HG03280 (cell line): Measurements from ENCODE around the gene EFCAB9.

ENCODE experiments used
- ATAC-seq: cut with Tn5 transposase; IDR thresholded peaks from one replicate; pipeline ENCODE4 v1.9.1; 2021; ENCODE audit warnings: mild to moderate bottlenecking, moderate library complexity; ENCODE audit not compliant: unreplicated experiment

Gene EFCAB9

DNA sequence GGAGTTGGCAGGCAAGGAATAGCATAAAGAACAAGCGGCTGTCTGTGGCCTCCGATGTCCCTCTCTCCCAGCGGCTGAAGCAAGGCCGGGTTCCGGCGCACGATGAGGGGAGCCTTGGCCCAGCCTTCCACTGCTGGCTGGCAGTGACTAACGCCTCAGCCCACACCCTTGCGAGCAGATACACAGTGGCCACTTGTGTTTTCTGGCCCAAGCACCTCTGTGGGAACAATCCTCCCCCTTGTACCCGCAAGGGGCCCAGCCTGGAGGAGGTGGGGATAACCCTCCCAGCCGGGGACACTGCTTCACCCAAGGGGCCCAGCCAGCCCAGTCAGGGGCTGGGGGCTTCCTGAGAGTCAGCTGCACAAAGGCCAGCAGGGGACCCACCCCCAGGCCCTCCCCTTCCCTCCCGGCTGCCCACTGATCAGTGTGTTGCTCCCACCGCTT is 29.2 kb upstream of the EFCAB9 start:
- ATAC-seq: no peak

DNA sequence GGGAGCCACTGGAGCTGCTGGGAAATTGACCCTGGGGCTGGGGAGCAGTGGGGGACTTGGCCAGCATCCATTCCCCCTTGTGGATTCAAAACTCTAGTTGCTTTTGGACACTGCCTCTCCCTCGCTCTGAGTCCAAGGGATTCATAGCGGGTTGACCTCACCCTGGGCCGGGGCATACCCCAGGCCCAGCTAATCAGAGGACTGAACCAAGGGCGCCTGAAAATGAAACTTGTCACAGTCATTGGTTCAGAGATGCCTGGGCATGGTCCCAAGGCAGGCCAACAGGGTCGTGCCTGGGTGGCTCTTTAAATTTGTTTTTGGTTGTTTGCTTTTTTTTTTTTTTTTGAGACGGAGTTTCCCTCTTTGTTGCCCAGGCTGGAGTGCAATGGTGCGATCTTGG is 28.5 kb upstream of the EFCAB9 start:
- no peak for ATAC-seq

DNA sequence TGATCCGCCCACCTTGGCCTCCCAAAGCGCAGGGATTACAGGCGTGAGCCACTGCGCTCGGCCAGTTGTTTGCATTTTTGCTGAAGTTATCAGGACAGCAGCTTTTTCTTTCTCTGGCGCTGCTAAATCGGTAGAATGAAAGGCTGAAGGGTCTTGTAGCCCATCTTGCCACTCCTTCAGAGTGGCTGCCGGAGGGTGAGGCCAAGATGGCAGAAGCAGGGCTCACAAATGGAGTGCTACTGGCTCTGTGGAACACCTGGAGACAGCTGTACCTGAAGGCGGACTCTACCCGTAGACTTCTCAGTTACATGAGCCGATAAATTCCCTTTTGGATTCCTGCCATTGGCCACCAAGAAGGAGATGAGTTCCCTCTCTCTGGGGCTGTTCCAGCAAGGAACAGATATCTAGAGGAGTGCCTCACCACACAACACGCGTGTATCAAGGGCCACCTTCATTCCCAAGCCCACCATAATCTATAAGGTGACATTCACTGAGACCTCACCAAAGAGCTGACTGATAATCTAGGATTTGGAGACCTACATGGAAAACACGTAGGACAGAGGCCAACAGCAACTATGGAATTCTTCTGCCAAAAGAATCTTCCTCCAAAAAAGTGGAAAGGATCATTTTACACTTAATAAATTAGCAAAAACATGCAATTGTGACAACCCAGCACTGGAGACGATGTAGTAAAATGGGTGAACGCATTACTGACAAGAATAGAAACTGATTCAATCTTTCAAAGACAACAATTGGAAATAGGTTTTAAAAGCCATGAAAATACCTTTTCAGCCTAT is 27.7 kb upstream of the EFCAB9 start:
- no peak for ATAC-seq

DNA sequence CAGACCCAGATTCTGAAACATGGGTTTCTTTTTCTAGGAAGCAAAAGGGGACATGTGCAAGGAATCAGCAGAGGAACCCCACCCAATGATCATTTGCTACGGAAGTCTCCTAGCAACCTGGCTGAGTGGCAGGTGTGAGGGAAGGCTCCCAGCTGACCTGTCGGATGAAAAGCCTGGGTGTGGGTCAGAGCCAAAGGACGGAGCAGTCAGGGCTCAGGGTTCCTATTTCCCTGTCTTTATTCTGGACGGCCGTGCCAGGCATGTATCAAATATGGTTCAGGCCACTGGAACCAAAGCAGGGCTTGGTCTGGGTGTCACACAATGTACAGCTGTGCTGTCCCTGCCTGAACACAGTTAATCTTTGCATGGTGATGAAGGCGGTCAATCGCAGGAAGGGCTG is 26.1 kb upstream of the EFCAB9 start:
- ATAC-seq: no peak

DNA sequence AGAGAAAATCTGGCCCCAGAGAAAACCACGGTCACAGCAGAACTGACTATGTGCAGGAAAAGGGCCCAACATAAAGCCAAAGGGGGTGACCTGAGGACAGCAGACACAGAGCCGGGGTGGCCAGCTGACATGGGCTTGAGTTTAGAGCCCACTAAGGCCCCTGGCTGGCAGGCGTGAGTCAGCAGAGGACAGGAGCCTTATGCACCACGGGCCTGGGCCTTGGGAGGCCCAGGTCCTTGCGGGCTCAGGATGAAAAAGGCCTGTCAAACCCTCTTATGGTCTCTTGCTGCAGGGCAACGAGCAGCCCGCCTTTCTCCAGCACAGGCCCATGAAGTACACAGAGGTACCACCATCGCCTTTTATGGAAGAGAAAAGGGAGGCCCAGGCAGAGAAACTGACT is 25.7 kb upstream of the EFCAB9 start:
- ATAC-seq: no peak

DNA sequence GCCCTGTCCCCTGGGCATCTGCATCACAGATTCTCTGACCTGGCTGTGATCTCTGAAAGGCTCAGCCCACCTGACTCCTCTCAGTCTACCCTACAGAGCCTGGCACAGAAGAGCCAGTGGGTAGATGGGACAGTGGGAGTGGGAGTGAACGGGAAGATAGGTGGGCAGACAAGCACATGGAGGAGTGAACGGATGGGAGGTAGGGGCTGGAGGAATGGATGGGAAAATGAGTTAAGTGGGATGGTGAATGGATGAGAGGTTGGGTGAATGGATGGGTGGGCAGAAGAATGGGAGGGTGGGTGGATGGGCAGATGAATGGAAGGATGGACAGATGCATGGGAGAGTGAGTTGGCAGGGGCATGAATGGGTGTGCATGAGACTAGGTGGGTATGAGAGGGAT is 24.8 kb upstream of the EFCAB9 start:
- ATAC-seq: no peak

DNA sequence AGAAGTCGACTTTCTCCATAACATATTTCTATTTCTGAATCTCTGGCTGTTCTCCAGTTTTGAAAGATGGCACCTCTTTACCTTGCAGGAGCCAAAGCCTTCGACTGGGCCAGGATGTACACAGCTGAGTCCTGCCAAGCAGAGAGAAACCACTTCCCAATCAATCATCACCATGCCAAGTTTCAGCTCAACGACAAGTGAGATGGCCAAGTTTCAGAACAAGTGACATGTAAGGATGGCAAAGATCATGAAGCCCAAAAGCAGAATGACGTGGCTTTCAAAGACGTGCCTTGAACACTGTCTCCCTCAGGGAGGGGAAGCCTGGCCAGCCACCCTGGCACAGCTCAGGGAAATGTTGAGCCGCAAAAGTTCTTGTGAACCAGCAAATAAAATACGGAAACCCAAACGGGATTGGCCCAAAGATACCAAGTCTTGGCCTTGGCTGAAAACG is 23.7 kb upstream of the EFCAB9 start:
- no peak for ATAC-seq

DNA sequence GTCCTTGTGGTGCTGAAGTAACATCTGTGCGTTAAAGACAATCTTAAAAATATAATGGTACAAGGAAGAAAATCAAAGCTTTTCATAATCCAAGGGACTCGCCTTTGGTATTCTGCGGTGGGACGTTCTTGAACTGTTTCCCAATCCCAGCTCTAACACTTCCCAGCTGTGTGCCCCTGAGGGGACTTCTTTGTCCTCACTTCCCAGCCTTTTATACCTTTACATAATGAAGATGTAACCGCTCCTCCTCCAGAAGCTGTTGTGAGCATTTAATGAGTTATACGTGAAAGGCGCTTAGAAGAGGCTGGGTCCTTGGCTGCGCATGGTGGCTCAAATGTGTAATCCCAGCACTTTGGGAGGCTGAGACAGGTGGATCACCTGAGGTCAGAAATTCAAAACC is 22.9 kb upstream of the EFCAB9 start:
- ATAC-seq: no peak

DNA sequence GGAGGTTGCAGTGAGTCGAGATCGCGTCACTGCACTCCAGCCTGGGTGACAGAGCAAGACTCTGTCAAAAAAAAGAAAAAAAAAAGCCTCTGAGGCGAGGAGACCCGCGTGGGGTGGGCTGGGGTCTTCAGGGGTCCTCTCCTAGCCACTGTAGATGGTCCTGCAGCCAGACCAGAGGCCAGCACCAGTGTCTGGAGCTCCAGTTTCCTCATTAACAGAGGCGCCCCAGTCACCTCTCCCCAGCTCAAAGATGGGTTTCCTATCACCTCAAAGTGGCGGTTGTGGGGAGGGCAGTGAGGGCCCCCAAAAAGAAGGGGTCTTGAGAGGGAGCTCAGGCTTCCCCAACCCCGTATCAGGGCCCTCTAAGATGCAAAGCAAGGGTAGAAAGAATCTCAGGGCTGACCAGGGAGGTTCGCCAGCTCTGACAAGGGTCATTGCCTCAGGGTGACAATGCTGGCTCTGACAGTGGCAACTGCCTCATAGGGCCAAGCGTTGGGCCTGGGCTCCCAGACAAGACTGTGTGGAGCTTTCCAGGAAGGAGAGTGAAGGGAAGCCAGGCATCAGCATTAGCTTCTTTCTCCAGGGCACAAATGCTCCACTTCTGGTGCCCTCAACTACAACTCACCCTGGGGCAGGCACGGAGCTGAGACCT is 20.9 kb upstream of the EFCAB9 start:
- no peak for ATAC-seq

DNA sequence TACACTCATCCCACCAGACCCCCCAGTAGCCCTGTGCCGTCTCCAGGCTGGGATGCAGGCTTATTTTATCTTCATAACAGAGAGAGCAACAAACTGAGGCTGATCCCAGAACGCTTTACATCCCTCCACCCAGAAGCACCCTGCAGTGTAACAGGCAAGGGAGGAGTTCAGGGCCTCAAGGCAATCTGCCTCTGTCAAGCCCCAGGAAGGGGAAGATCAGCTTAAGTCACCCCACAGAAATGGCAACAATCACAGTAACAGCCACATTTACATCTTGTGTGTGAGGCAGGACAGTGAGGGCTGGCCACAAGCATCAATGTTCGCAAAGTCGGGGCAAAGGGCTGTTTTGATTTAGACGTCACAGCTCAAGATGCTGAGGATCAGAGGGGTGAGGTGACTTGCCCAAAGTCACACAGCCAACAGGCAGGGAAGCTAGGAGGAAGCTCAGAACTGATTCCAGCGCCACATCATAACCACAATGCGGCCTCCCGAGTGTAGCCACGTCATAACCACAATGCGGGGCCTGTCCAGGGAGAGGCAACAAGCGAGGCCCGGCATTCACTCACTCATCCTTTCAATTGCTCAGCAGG is 20.3 kb upstream of the EFCAB9 start:
- ATAC-seq: no peak

DNA sequence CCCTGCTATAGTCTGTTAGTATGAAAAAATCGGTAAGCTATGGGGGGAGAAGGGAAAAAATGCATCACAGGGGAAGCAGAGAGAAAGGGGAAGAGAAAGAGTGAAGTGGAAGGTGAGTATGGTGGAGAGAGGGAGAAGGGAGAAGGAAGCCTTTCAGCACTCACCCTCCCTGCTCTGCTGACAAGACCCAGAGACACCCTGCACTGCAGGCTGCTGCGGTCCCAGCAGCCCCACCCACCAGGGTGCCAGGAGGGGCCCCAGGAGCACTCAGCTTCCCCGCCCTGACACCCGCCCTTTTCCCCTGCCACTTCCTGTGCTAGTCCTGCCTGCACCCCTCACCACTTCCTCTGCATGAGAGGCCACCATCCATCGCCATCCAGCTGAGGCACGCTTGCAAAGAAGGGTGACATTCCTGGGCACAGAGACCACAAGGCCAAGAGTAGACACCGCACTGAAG is 18.7 kb upstream of the EFCAB9 start:
- peak; percentile 47 for ATAC-seq

DNA sequence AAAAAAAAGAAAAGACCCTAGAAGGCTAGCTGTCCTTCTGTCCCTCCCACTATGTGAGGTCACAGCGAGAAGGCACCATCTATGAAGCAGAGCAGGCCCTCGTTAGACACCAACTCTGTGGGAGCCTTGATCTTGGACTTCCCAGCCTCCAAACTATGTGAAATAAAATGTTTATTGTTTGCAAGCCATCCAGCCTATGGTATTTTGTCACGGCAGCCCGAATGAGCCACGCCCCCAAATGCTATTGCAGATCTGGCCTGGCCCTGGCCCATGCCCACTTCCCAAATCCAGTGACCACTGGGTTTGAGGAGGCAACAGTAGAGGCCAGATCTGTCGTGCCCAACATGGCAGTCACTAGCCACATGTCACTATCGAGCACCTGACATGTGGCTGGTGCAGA is 16.8 kb upstream of the EFCAB9 start:
- no peak for ATAC-seq

DNA sequence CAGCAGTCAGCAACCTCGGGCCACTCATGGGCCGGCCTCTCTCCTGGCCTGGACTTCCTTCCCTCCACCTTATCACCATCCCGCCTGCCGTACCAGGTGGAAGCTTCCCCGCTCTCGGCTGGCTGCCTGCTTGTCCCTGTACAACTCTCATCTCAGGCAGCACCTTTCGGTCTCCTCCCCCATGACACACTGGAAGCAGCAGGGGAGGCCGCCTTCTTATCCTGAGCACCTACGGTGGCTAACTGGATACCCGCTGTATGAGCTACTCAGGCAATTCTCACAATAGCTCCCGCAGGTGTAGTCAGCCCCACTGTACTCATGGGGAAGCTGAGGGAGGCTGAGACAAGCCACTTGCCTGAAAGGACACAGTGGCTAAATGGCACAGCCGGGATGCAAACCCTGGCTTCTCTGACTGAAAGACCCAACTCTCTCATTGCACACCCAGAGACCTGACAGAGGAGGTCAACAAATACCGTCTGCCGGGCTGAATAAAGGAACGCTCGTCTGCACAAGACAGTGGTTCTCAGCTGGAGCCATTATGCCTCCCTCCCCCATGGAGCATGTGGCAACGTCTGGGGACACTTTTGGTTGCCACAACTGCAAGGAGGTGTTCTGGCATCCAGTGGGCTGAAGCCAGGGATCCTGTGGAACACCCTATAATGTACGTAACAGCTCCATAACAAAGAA is 15.5 kb upstream of the EFCAB9 start:
- ATAC-seq: no peak

DNA sequence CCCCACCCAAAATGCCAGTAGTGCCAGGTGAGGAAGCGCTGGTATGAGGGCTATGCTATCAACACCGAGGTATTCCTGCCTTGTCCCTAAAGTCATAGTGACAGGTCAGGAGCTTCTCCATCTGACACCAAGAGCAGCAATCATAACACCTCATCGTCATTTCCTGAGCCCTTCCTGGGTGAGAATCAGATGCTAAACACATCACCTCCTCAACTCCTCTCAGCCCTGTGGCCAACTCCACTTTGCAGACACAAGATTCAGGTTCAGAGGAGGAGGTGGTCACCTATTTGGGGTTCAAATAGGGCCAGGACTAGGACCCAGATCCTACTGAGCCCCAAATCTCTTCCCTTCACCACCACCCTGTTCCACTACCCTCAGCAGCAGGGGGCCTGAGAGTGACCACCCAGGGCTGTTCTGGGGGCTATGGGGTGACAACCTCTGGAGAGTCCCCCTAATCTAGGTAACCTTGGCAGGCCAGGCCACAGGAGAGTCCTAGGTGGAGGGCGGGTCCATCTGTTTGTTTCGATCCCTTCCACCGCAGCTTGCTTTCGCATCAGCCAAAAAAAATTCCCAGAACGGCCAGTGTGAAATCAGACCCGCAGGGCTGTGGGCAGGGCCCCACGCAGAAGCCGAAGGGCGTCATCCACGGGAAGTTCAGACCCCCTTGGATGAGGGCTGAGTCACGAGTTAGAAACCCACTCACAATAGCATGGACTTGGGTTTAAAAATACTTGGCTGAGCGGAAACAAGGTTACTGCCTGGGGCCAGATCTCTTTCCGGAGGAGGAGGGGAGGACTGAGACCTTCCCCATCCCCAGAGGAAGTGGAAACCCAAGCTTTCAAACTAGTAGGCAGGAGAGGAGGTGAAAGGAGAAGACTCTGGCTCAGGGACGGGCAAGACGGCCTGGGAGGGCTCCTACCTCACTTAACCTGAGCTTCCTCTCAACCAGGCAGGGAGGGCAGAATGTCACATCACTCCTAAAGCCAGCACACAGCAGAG is 14.7 kb upstream of the EFCAB9 start:
- ATAC-seq: no peak

DNA sequence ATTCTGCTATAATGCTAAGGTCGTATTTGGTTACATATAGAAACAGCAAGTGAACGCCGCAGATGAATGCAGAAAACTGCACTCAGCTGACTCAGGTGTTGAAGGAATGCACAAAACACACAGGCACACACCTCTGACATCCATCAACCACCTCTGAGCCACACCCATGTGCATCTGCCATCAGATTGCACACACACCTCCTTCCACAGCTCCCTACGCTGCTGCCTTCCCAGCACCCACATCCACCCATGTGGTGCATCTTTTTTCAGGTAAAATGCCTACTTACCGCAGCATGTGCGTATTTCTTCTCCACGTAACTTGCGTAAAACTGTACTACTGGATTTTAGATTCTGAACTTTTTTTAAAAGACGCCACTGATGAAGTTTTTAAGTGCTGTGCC is 13.0 kb upstream of the EFCAB9 start:
- no peak for ATAC-seq

DNA sequence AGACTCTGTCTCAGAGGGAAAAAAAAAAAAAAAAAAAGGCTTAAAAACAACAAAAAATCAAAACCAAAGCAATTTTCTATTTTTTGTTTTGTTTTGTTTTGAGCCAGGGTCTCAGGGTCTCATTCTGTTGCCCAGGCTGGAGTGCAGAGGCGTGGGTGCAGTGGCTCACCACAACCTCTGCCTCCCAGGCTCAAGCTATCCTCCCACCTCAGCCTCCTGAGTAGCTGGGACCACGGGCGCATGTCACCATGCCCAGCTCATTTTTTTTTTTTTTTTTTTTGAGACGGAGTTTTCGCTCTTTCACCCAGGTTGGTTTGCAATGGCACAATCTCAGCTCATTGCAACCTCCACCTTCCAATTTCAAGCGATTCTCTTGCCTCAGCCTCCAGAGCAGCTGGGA is 11.7 kb upstream of the EFCAB9 start:
- no peak for ATAC-seq

DNA sequence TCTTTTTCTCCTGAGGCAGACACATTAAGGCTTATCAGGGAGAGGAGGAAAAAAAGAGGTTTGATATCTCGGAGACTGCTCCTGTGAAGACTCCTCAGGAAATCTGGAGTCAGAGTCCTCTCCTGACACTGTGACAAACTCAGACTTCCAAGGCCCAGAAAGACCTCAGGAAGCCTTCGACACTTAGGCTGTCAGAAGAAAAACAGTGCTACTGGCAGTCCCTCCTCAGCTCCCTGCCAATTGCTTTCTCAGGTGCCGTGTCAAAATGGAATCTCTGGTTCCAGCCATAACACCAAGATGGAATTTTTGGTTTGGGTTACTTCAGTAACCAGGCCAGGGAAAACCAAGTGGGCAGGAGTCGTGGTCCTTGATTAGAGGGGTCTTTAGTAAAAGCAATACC is 10.1 kb upstream of the EFCAB9 start:
- no peak for ATAC-seq

DNA sequence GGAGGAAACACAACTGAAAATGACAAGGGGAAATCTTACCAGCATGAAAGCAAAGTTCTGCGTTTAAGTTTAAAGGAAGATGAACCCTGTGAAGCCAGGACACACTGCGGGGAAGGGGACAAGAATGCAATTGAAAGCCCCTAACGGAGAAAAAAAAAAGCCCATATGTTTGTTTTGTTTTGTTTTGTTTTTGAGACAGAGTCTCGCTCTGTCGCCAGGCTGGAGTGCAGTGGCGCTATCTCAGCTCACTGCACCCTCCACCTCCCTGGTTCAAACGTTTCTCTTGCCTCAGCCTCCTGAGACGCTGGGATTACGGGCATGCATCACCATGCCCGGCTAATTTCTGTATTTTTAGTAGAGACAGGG is 8.9 kb upstream of the EFCAB9 start:
- no peak for ATAC-seq

DNA sequence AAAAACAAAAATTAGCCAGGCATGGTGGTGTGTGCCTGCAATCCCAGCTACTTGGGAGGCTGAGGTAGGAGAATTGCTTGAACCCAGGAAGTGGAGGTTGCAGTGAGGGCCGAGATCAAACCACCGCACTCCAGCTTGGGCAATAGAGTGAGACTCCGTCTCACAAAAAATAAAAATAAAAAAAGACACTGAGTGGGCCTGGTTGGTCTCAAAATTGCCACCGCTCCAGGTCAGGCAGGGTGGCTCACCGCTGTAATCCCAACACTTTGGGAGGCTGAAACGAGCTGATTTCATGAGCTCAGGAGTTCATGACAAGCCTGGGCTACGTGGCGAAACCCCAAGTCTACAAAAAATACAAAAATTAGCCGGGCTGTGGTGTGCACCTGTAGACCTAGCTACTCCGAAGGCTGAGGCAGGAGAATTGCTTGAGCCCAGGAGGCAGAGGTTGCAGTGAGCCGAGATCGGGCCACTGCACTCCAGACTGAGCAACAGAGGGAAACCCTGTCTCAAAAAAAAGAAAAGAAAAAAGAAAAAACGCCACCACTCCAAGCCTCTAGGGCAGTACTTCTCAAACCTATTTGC is 7.8 kb upstream of the EFCAB9 start:
- no peak for ATAC-seq
